Measurements from ENCODE around the gene MCF2L2. TPM values are rescaled to one million over a fixed set of nuclear protein-coding genes. Genes with fewer than 3 reads are reported as not detected.
"Not testable (repeated sequence)": the region's sequence is repeated elsewhere in the genome, so short reads cannot be mapped to it uniquely, and the experiment has no call there.

MCF2L2 gene
- total RNA-seq, 1 donor from 2014 or later: 2.6 TPM

DNA sequence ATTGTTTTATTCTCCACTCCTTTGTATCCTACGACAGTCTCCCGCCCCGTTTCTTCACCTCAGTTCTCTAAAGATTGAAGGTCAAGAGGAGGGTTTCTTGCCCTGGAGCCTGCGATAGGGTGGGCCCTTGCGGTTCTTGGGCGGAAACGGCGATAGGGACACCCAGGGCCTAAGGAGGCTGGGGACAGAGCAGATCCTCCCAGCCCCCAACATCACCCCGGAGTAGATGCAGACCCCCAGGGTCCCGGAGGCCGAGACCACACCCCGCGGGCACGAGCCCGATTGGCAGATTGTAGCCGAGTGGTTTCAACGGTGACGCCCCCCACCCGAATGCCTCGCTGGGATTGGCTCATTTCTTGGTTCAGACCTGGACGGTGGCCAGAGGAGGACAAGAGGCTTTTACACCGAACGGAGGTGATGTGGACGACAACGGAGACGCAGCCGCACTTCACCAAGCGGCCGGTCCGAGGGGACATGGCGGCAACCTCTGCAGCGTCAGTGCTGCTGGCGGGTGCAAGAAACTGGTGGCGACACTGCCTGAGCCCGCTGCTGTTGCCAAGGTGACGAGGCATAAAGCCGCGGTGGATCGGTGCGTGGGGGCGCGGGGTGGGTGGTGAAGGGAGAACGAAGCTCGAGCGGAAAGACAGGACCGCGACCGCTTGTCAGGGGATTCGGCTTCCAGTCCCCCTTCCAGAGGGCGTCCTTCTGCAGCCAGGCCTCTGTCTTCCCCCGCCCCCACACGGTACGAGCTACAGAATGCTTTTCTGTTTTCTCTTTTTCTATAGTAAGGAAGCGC, 19.0 kb upstream of the MCF2L2 start:
- intact Hi-C loops (cut with DNase I): no loop called here
- DNase-seq (ENCODE audit: low spot score) (peak; percentile 90), ATAC-seq (peak; percentile 91)

DNA sequence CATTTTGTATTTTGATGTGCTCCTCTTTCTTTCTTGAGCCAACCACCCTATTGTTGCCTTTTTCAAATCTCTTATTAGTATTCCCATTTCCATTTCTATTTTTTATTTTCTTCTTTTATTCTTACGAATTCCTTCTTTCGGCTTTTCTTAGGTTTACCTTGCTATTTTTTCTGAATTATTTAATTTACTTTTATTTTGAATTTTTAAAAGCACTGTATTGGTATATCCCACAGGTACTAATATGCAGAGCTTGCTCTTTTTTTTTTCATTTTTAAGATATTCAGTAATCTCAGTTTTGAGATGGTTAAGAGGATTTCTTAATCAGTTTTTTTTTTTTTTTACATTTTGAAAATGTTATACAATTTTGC, 18.4 kb upstream of the MCF2L2 start:
- no peak for DNase-seq (ENCODE audit: low spot score)
- ATAC-seq: no peak
- intact Hi-C loops (cut with DNase I): no loop called here

DNA sequence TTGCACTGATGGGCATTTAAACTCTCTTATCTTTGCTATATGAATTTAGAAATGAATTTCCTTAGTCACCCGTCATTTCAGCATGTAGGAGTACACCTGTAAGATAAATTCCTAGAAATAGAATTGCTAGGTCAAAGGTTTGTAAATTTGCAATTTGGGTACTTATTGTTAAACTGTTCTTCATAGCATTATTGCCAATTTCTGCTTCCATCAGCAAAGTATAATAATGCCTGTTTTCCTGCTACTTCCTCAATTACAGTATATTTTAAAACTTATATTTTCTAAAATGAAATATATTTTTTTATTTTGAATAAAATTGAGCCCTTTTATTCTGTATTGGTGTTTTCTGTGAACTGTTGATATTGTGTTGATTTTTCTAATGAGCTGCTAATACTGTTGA, 16.3 kb upstream of the MCF2L2 start:
- intact Hi-C loops (cut with DNase I): no loop called here
- no peak for DNase-seq (ENCODE audit: low spot score)
- no peak for ATAC-seq

DNA sequence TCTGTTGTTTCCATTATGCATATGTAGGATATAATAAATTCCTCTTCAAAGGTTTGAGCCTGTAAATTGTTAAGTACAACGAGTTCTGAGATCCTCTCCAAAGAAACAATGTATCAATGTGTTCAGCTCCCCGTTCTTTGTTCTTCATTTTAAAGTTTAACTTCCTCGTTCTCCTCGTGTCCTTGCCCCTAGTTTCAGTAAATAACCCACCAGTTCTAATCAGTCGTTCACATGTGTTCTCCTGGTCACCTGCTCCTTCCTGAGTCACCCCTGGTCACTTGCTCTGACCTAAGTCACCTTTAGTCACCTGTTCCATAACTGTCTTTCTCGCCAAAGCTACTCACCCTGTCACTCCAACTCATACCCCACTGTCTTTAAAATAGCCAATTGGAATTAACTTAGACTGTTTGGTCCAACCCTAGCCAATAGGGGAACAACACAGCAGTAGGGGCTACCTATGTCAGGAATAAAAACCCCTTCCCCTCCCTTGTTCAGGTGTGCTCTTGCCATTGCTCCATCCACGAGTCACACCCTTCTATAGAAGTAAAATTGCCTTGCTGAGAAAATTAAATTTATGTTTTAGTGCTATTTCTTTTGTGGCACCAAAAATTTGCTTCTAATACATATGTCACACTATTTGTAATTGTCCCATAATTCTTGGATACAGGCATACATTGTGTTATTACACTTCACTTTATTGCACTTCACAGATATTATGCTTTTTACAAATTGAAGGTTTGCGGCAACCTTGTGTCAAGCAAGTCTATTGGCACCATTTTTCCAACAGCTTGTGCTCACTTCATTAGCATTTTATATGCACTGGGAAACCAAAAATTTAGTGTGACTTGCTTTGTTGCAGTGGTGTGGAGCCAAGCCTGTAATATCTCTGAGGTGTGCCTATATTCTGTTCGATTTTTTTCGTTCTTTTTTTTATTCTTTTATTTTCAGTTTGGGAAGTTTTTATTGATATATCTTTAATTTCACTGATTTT, 15.3 kb upstream of the MCF2L2 start:
- intact Hi-C loops (cut with DNase I): no loop called here
- ATAC-seq: no peak
- no peak for DNase-seq (ENCODE audit: low spot score)

DNA sequence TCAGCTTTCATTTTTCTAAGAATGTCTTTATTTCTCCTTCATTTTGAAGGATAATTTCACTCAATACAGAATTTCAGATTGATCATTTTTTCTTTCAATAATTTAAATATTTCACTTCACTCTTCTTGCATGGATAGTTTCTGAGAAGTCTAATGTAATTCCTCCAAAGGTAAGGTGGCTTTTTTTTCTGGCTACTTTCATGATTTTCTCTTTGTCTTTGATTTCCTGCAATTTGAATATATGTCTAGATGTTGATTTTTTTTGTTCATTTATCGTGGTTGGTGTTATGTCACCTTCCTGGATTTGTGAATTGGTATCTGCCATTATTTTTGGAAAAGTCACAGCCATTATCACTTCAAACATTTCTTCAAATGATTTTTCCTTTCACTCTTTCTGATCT, 14.6 kb upstream of the MCF2L2 start:
- ATAC-seq: no peak
- DNase-seq (ENCODE audit: low spot score): no peak
- intact Hi-C loops (cut with DNase I): no loop called here

DNA sequence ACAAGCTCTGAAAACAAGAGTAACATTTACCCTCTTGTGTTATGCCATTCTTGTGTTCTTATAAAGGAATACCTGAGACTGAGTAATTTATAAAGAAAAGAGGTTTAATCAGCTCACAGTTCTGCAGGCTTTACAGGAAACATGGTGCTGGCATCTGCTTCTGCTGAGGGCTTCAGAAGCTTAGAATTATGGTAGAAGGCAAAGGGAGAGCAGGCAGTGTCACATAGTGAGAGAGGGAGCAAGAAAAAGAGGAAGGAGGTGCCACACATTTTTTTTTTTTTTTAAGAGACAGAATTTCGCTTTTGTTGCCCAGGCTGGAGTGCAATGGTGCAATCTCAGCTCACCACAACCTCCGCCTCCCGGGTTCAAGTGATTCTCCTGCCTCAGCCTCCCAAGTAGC, 12.1 kb upstream of the MCF2L2 start:
- intact Hi-C loops (cut with DNase I); DNase-seq (ENCODE audit: low spot score); ATAC-seq: not testable (repeated sequence)

DNA sequence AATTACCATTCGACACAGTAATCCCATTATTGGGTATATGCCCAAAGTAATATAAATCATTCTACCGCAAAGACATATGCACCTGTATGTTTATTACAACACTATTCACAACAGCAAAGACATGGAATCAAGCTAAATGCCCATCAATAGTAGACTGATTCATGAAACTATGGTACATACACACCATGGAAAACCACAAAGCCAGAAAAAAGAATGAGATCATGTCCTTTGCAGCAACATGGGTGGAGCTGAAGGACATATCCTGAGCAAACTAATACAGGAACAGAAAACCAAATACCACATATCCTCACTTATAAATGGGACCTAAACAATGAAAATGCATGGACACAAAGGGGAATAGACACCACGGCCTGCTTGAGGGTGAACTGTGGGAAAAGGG, 11.1 kb upstream of the MCF2L2 start:
- ATAC-seq (no peak), DNase-seq (ENCODE audit: low spot score) (no peak)
- intact Hi-C loops (cut with DNase I): no loop called here

DNA sequence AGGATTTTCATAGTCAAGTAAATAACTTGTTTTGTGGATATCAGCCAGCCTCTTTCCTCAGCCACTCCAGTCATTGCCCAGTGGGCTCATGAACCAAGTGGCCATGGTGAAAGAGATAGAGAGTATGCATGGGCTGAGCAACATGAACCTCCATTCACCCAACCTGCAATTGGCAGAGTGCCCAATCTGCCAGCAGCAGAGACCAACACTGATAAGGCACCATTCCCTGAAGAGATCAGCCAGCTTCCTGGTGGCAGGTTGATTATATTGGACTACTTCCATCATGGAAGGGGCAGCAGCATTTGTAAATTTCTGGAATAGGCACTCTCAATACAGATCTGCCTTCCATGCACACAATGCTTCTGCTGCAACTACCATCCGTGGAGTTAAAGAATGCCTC, 10.3 kb upstream of the MCF2L2 start:
- intact Hi-C loops (cut with DNase I): no loop called here
- ATAC-seq: no peak
- no peak for DNase-seq (ENCODE audit: low spot score)

DNA sequence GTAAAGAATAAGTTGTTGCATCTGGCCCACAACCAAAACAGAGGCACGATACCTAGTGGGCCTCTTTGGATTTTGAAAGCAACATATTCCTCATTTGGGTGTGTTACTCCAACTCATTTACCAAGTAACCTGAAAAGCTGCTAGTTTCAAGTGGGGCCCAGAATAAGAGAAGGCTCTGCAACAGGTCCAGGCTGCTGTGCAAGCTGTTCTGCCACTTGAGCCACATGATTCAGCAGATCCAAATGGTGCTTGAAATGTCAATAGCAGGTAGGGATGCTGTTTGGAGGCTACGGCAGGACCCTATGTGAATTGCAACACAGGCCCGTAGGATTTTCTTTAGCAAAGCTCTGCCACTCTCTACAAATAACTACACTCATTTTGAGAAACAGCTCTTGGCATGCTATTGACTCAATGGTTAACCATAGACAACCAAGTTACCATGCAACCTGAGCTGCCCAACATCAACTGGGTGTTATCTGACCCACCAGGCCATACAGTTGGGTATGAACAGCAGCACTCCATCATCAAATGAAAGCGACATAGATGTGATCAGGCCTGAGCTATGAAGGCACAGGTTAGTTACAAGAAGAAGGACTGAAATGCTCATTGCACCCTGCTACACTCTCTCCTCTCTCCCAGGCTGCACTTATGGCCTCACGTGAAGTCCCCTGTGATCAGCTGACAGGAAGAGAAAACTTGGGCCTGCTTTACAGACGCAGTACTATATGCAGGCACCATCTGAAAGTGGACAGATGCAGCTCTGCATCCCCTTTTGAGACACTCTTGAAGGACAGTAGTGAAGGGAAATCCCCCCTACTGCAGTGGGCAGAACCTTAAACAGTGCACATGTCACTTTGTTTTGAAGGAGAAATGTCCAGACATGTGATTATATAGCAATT, 9.5 kb upstream of the MCF2L2 start:
- intact Hi-C loops (cut with DNase I): no loop called here
- DNase-seq (ENCODE audit: low spot score): no peak
- ATAC-seq: no peak

DNA sequence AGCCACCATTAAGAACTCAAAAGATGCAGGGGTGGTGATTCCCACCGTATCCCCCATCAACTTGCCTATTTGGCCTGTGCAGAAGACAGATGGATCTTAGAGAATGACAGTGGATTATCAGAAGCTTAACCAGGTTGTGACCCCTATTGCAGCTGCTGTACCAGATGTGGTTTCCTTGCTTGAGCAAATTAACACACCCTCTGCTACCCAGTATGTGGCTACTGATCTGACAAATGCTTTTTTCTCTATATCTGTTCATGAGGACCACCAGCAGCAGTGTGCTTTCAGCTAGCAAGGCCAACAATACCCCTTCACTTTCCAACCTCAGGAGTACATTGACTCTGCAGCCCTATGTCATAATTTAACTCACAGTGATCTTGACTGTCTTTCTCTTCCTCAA, 8.6 kb upstream of the MCF2L2 start:
- DNase-seq (ENCODE audit: low spot score) (no peak), ATAC-seq (no peak)
- intact Hi-C loops (cut with DNase I): no loop called here

DNA sequence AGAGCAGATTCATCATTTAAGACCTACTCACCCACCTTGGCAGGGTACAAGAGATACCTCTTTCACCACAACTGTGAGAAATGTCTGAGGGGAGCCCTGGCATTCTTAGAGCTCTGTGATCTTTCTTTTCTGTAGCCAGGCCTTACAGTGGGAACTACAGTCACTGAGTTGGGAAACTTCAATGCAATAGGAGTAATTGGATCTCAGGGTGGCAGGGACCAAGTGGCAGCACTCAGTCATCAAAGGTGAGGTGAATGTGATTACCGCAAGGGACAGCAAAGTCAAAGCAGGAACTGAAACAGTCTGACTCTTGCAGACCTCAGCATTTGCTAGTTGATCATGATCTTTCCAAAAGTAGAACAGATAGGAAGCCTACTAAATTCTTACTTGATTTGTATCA, 7.2 kb upstream of the MCF2L2 start:
- DNase-seq (ENCODE audit: low spot score) (no peak), ATAC-seq (no peak)
- intact Hi-C loops (cut with DNase I): no loop called here

DNA sequence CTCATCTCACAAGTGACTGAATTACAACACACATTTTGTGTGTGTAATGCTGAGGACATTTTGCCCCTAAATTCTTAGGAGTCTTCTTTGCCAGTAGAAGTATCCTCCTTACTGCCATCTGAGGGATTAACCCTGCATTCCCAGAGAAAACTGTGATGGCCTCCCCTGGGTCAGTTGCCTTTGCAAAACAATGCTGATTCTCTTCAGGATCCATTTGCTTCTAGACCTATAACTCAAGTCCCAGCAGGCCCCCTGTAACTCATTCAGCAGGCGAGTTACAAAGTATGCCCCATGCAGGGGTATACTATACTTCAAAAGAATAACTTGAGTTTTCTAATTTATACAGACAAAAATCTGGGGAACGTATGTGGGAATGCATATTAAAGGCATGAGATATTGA, 6.6 kb upstream of the MCF2L2 start:
- intact Hi-C loops (cut with DNase I): no loop called here
- DNase-seq (ENCODE audit: low spot score) (no peak), ATAC-seq (no peak)

DNA sequence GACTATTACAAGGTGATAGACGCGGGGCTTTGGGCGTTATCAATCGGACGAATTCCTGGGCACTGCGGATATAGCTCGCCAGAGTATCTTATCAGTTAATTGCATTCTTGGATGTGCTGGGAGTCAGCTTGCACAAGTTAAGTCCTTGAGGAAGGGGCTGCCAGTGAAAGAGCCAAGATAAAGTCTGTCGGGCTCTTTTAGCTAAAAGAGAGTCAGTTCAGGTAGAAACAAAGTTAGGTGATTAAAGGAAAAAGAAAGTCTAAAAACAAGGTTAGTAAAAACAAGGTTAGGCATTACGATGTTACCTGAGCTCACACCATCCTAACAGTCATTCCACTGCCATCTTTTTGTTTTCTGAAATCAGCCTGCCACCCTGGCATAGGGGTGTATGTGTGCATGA, 6.1 kb upstream of the MCF2L2 start:
- DNase-seq (ENCODE audit: low spot score) (no peak), ATAC-seq (no peak)
- intact Hi-C loops (cut with DNase I): no loop called here

DNA sequence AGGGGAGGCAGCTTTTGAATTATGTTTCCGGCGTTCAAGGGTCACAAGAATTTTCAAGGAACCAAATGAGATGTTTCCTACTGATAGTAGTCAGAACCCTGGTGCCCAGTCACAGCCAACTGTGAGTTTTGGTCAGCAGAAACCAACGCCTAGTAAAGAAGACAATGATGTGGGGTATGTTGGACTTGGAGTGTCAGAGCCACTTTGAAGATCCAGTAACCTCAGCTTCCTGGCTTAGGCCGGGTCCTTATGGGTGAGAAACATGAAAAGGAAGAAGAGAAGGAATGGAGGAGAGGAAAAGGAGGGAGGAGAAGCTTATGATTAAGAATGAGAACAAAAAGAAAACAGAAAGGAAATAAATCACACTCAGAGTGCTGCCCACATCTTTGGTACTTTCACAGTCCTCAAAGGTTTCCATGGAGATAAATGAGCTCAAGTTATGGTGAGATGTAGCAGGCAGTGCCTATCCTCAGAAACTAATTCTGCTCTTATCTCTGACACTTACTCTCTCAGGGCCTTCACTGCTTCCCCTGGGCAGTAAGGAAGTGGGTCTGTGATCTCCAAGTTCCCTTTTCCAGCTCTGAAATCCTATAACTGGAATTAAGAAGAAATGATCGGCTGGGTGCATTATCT, 2.0 kb upstream of the MCF2L2 start:
- DNase-seq (ENCODE audit: low spot score) (no peak), ATAC-seq (no peak)
- intact Hi-C loops (cut with DNase I): no loop called here

DNA sequence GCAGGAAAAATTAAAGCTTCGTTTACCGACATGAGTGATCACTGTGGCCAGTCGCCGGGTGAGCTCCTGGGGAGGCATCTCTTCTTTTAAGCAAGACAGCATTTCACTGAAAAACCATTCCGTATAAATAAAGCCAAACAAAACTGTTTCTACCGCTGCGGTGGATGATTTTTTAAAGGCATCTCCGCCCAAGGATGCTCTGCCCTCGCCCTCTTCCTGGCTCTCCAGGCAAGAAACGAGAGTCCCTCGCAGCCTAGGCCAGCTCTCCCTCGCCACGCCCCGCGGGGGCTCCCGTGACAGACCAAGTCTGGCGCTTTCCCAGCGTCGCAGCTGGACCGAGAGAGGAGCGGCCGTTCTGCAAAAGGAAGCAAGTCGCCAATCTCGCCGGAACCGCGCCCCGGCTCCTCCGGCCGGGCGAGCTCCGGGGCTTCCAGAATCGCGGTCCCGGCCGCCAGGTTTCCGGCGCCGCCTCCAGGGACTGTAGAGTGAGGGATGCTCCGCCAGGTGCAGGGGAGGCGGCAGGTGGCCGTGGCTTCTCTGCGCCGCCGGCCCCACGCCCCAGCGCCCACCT, 458 bp downstream of the MCF2L2 start:
- ATAC-seq: peak; percentile 84
- intact Hi-C loops (cut with DNase I): no loop called here
- peak; percentile 81 for DNase-seq (ENCODE audit: low spot score)

DNA sequence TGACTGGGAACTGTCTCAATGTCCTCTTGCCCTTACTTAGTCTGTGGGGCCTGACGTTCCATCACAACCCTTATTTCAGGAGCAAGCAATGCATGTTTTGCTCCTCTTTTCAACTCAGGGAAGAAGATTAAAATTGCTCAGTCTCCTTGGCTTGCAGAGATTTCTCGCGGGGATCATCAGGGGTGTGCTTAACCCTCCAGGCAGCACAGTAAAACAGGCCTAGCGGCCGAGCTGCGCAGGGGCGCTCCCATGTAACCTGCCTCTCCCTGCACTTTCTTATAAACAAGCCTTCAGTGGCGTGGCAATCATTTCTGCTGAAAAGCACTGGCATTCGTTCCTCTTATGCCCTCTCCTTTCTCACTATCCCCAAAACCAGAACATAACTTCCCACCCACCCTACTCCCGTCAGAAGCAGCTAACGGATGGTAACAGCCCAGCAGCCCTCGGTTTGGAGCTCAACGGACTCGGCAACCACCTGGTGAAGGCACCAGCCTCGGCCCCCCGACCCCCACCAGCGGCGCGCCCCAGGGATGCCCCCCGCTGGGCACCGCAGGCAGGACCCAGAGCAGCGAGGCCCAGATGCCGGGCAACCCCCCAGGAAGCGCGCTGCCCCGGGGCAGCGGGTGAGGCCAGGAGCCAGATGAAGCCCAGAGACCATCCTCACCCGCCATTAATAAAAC, 1.1 kb downstream of the MCF2L2 start:
- ATAC-seq: peak; percentile 46
- intact Hi-C loops (cut with DNase I): no loop called here
- no peak for DNase-seq (ENCODE audit: low spot score)

DNA sequence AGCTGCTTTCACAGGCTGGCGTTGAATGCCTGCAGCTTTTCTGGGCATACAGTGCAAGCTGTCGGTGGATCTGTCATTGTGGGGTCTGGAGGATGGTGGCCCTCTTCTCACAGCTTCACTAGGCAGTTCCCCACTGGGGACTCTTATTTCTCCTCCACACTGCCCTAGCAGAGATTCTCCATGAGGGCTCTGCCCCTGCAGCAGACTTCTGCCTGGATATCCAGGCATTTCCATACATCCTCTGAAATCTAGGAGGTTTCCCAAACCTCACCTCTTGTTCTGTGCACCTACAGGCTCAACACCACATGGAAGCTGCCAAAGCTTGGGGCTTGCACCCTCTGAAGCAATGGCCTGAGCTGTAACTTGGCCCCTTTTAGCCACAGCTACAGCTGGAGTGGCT, 9.6 kb downstream of the MCF2L2 start:
- DNase-seq (ENCODE audit: low spot score); ATAC-seq; intact Hi-C loops (cut with DNase I): not testable (repeated sequence)
